WI38 (cell line): Measurements from ENCODE around the gene SLC7A7.
"Not testable (repeated sequence)": the region's sequence is repeated elsewhere in the genome, so short reads cannot be mapped to it uniquely, and the experiment has no call there.

Experiments
- H3K4me3 ChIP-seq: 2 replicates; pipeline ENCODE4 v1.5.1; 2011; ENCODE audit warnings: low read depth, mild to moderate bottlenecking, control low read depth, low read length
- CTCF ChIP-seq: IDR thresholded peaks from 2 replicates; pipeline ENCODE4 v1.5.1; 2012; ENCODE audit warnings: low read depth, mild to moderate bottlenecking, control low read depth, low read length

SLC7A7 gene

GRCh38 chr14:22766457-22767322 lies 48.5 kb downstream of the SLC7A7 start, which contains the start of gene OXA1L:
OXA1L (plus strand) TSS chr14:22766688; CDS start chr14:22766702, 14 bp downstream.
- H3K4me3 ChIP-seq, result peak within 1 kb of the TSS; percentile 85
- TF ChIP-seq CTCF, result no peak

GRCh38 chr14:22764382-22764781 lies 50.9 kb downstream of the SLC7A7 start:
- no peak for TF ChIP-seq CTCF
- H3K4me3 ChIP-seq, result no peak overlapping the region

- no peak overlapping the region for H3K4me3 ChIP-seq
- no peak for TF ChIP-seq CTCF
Measured at GRCh38 chr14:22761734-22762133, 53.5 kb downstream of the SLC7A7 start.

- not testable (repeated sequence) for H3K4me3 ChIP-seq
Measured at GRCh38 chr14:22757972-22758650, 57.1 kb downstream of the SLC7A7 start.

GRCh38 chr14:22753586-22753985 lies 61.6 kb downstream of the SLC7A7 start:
- H3K4me3 ChIP-seq, result no peak overlapping the region
- TF ChIP-seq CTCF, result no peak

- H3K4me3 ChIP-seq, result no peak overlapping the region
- TF ChIP-seq CTCF, result no peak
Measured at GRCh38 chr14:22752422-22752821, 62.8 kb downstream of the SLC7A7 start.

GRCh38 chr14:22748631-22749068 lies 66.6 kb downstream of the SLC7A7 start:
- H3K4me3 ChIP-seq, result no peak overlapping the region
- TF ChIP-seq CTCF, result no peak
